Activated CD4-positive, CD25-positive, alpha-beta regulatory T cell treated with anti-CD3 and anti-CD28 coated beads, Interleukin-2, amount 50 U/mL, for 24 hours (primary cell): ENCODE measurements around the gene CTNNA2.

Source experiments
- ATAC-seq, 2 donors: fragments of 150-1000 bp; cut with Tn5 transposase; one replicate each; pipeline ENCODE4 v1.10.0; 2021; ENCODE audit warnings: mild to moderate bottlenecking in 1 of 2, moderate library complexity in 1 of 2

Gene CTNNA2

GRCh38 chr2:79860228-79861058 lies 347.6 kb downstream of the CTNNA2 start:
- ATAC-seq = no peak

DNA sequence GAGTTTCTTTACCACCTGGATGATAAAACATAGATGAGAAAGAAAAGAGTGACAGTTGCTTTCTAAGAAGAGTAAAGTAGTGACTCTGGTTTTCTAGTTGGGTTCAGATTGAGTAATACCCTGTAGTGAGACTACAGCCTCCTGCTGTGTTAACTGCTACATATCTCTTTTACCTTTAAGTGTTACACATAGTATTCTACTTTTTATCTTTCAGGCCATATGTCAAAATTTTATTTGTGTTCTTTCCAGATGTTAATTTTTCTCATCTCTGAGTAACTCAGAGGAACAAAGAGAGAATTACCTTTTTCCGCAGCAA lies 348.2 kb downstream of the CTNNA2 start:
- ATAC-seq = no peak

GRCh38 chr2:79862756-79863155 lies 349.9 kb downstream of the CTNNA2 start:
- ATAC-seq = no peak

- no peak for ATAC-seq
Measured at GRCh38 chr2:79872656-79873055, 359.8 kb downstream of the CTNNA2 start.

- ATAC-seq = no peak
Measured at GRCh38 chr2:79874015-79874414, 361.2 kb downstream of the CTNNA2 start.

GRCh38 chr2:79876430-79876829 lies 363.6 kb downstream of the CTNNA2 start:
- ATAC-seq = no peak

GRCh38 chr2:79882548-79882947 lies 369.7 kb downstream of the CTNNA2 start:
- ATAC-seq = no peak

- no peak for ATAC-seq
Measured at GRCh38 chr2:79887747-79888374, 375.0 kb downstream of the CTNNA2 start.

GRCh38 chr2:79892123-79892522 lies 379.3 kb downstream of the CTNNA2 start:
- no peak for ATAC-seq

- ATAC-seq = no peak
Measured at GRCh38 chr2:79899196-79899595, 386.3 kb downstream of the CTNNA2 start.

DNA sequence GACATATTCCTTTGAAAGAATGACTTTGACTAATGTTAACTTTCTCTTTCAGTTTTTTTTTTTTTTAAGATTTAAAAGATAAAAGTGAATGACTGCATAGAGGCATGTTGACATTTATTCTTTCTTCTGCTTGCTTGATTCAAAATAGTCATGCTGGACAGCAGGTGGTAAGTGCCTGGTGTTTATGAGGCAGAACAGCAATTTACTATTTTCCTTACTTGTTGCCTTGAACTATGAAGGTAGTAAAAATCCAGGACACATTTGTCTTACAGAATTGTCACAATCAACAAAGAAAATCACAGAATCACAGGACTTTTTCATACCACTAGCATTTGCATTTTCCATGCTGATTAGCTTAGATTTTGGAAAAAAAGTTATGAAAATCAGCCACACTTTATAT lies 388.3 kb downstream of the CTNNA2 start:
- no peak for ATAC-seq

DNA sequence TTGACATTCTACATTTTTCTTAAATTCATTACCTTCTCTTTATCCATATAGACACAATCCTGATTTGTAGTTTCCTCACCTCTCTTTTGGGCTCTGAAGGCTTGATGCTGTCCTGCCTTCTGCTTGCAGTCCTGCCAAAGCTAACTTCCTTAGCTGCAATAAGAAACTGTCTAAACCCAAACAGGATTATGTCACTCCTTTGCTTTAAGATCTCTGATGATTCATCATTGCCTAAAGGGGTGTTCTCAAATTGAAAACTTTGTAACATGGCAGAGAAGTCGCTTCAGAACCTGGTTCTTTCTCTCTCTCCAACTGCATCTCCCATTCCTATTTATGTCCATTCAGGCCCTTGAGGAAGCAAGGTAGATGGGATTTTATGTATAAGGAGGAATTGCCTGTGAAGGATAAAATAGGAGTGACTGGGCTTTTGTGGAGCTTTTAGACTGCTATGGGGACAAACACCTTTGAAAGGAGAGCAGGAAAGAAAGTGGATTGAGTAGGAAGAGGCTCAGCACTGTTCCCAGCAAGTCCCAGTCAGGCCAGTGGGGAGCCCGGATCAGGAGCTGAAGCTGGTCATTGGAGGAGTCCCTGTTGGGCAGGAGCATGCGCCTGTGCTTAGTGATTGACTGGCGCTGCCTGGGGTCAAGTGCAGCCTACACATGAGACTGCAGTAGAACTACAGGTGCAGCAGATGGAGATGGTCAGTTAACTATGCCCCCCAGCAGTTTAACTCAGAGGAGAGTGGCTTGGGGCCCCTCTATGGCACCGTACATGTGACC lies 390.6 kb downstream of the CTNNA2 start:
- no peak for ATAC-seq

GRCh38 chr2:79906139-79906890 lies 393.5 kb downstream of the CTNNA2 start:
- no peak for ATAC-seq

DNA sequence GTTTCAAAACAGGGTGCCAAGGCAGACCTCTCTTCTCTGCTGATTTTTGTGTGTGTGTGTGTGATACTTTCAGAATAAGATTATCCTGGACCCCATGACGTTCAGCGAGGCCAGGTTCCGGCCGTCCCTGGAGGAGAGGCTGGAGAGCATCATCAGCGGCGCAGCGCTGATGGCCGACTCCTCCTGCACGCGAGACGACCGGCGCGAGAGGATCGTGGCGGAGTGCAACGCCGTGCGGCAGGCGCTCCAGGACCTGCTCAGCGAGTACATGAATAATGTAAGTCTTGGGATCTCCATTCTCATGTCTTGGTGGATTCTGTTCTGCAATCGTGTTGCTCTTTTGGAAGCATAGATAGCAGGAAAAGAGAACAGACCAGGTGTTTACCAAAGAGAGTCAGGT lies 396.7 kb downstream of the CTNNA2 start:
- ATAC-seq = no peak

GRCh38 chr2:79910643-79911042 lies 397.8 kb downstream of the CTNNA2 start:
- no peak for ATAC-seq

DNA sequence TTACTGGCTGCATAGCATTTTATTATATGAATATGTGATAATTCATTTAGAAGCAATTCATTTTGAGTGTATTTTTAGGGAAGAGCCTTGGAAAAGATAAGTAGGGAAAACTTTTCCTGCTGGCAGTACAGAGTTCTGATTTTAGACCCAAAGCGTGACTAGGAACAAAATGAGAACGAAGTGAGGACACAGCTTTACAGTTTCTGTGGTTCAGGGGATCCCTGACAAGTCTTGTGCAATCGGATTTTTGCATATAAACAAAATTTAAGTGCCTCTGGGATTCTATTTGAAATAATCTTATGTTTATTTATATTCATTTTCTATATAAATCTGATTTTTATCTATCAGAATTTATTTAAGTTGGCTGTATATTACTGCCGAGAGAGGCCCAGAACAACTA lies 402.6 kb downstream of the CTNNA2 start:
- ATAC-seq = no peak

GRCh38 chr2:79916285-79916684 lies 403.4 kb downstream of the CTNNA2 start:
- ATAC-seq = no peak

DNA sequence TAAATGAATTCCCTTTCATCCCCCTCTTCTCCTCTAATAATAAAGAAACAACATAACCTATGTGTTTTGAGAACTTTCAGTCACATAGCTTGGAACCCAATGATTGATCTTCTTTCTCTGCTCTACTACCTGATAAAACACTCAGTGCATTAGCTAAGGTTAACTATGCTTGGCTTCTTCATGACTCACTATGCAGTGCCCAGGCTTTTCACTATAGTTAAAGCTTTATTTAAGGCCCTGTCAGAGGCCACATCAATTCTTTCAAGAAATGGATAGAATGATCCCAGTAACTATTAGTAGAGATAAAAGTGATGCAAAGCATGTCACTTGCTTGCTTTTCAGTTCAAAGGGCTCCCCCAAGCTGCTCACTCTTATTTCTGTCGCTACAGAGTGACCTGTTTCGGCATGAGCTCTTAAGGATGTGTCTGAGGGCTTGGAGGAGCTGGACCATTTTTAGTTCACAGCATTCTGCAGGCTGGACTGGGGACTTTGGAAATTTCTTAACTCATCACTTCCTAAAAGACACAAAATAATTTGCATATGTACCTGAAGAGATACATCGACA lies 407.7 kb downstream of the CTNNA2 start:
- no peak for ATAC-seq

GRCh38 chr2:79929624-79930023 lies 416.8 kb downstream of the CTNNA2 start:
- ATAC-seq = no peak

DNA sequence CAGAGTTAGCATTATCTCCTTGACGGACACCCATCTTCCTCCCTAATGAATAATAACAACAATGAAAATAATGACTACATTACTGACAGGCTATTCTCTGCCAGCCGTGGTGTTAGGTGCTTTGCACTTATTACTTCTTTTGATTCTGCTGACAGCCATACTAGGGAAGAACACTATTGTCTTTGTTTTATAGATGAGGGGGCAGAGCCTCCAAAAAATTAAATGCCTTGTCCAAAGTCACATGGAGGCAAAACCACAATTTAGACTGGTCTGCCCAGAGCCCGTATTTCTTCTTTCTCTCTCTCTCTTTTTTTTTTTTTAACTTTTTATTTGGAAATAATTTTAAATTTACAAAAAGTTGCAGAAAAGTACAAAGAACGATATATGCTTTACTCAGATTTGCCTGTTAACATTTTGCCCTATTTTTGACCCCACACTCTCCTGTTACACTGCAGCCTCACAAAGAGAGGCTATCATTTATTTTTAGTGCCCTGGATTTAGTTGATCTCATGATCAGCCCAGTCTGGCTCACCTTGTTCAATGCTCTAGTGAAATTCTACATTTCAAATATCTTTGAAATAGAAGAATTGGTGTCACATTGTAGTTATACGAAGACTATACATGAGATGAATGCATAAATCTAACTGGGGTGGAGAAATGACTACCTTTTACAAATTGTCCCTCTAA lies 422.3 kb downstream of the CTNNA2 start:
- no peak for ATAC-seq

GRCh38 chr2:79935771-79936657 lies 423.2 kb downstream of the CTNNA2 start:
- ATAC-seq = no peak
